Measurements from ENCODE around the gene BBS9.

BBS9 gene

DNA sequence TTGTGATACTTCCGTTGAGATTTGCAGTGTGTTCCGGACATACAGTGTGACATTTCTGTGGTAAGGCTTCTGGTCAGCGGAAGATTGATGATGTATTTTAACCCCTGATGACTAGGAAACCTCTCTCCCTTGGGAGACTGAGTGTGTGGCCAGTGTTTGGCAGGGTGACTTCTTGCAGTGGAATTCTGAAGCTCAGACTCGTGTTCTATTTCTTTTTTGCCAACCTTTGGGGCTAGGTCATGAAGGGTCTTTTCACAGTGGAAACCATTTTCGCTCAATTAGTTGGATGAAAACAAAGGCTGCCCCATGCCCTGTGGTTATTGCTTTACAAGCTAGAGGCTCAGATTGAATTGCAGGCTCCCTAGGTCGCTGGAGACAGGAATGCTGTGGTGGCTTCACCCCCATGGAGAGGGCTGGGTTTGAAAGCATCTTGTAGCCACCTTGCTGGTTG, 288.9 kb downstream of the BBS9 start:
- H4K20me1 ChIP-seq, result no peaks in the 10 kb centered on the region
- peak overlapping the region; percentile 1 to 48 (median 29); a peak in 20 of 22 replicates for H3K4me2 ChIP-seq
- no peak overlapping the region for H3K4me3 ChIP-seq
- H3K27ac ChIP-seq, result no peak overlapping the region
- no peaks in the 10 kb centered on the region for H3K9me3 ChIP-seq (replicated peaks in 1 of 11)
- no peaks in the 10 kb centered on the region for H3K36me3 ChIP-seq
- peaks cover 0 to 11% (median 9%) of the 10 kb centered on the region in 10 experiments; a peak in 17 of 20 replicates for H3K4me1 ChIP-seq
- TF ChIP-seq Cebpa-rat (IDR thresholded peaks at IDR 0.05), result no peak
- no peak overlapping the region for H3K9ac ChIP-seq
- no peaks in the 10 kb centered on the region for H3K27me3 ChIP-seq

DNA sequence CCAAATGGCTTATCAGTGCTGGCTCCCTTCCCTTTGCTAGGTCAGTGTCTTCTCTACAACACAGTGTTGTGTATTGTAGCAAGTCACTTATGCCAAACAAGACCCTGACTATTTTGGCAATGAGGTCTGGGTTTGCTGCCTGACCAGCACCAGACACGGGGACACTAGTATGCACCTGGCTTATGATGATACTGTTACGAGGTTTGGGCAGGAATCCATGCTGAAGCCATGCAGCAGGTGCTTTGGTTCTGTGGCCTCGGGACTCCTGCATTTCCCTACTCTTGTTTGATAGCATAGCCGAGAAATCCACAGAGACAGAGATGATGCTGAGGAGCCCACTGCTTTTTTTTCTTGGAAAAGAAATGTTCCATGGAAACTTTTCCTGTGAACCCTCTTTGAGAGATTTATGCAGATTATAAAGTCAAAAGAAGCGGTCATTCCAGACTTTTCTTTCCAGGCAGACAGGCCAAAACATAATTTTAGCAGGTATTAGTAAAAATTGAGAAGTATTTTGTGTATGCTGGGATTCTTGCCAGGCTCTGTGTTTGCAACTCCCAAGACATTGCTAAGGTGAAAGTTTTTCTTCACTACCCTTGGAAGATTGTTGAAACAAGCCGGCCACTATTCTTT, 291.1 kb downstream of the BBS9 start:
- no peaks in the 10 kb centered on the region for H3K36me3 ChIP-seq
- H3K9me3 ChIP-seq (replicated peaks in 1 of 11), result no peaks in the 10 kb centered on the region
- H3K27me3 ChIP-seq, result no peaks in the 10 kb centered on the region
- H3K4me3 ChIP-seq, result no peak overlapping the region
- no peak for TF ChIP-seq Cebpa-rat (IDR thresholded peaks at IDR 0.05)
- H3K4me1 ChIP-seq, result peaks cover 8 to 11% (median 9%) of the 10 kb centered on the region in 10 experiments
- H3K27ac ChIP-seq, result no peak overlapping the region
- no peak overlapping the region for H3K9ac ChIP-seq
- no peak overlapping the region for H3K4me2 ChIP-seq
- H4K20me1 ChIP-seq, result no peaks in the 10 kb centered on the region

GRCh38 chr7:33421429-33421828, 292.1 kb downstream of the BBS9 start:
- TF ChIP-seq Cebpa-rat (IDR thresholded peaks at IDR 0.05), result no peak
- H3K4me3 ChIP-seq, result no peak overlapping the region
- H3K9ac ChIP-seq, result no peak overlapping the region
- no peaks in the 10 kb centered on the region for H4K20me1 ChIP-seq
- peaks cover 8 to 11% (median 9%) of the 10 kb centered on the region in 10 experiments for H3K4me1 ChIP-seq
- H3K27ac ChIP-seq, result no peak overlapping the region
- H3K9me3 ChIP-seq (replicated peaks in 1 of 11), result no peaks in the 10 kb centered on the region
- no peak overlapping the region for H3K4me2 ChIP-seq
- no peaks in the 10 kb centered on the region for H3K36me3 ChIP-seq
- no peaks in the 10 kb centered on the region for H3K27me3 ChIP-seq

DNA sequence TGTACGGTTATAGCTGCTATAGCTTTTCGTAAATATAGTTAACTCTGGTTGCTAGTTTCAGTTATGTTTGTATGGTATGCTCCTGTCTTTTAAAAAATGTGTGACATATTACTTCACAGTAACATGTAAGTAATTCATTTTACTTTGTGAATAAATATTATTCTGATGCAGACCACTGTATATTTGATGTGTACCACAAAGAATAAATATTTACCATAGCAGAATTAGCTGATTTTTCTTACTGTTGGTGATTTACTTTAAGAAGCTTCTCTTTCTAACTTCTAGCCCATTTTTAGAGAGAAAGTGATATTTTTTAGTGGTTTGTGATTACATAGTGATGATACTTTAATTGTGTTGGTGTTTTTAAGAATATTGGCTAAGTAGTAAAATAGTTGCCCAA, 292.8 kb downstream of the BBS9 start:
- no peak overlapping the region for H3K27ac ChIP-seq
- H3K4me2 ChIP-seq, result no peak overlapping the region
- H3K9ac ChIP-seq, result no peak overlapping the region
- TF ChIP-seq Cebpa-rat (IDR thresholded peaks at IDR 0.05), result no peak
- H3K36me3 ChIP-seq, result no peaks in the 10 kb centered on the region
- H4K20me1 ChIP-seq, result no peaks in the 10 kb centered on the region
- H3K4me3 ChIP-seq, result no peak overlapping the region
- peaks cover 8 to 11% (median 9%) of the 10 kb centered on the region in 10 experiments for H3K4me1 ChIP-seq
- H3K27me3 ChIP-seq, result no peaks in the 10 kb centered on the region
- H3K9me3 ChIP-seq (replicated peaks in 1 of 11), result no peaks in the 10 kb centered on the region

DNA sequence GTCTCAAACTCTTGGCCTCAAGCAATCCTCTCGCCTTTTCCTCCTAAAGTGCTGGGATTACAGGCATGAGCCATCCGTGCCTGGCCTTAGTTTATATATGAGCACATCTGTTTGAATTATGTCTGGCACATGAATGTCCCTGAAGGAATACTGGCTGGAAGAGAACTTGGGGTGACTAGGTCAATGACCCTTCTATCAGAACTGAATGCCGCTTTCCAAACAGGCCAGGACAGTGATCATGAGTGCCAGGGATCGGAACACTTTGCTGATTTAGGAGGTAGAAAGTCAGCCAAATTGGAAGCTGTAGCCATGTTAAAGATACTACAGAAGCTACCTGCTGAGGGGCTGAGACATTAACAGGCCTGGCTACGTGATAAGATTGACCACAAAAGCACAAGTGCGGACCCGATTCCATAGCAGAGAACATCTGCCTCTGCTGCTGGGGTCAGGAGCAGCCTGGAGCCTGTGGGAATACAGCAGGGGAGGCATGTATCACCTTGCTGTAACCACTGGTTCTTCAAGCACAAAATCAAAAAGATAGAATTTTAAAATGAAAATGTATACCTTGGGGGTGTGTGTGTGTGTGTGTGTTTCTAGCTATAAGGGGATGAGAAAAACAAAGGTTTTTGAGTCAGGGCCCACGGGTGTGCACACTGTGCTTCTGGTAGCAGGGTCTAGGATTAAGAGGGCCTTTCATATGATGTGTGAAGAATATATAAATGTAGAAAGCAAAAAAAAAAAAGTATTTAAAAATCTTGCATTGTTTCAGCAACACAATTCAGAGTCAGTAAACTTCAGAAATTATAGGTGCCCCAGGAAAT, 293.7 kb downstream of the BBS9 start:
- no peak overlapping the region for H3K9ac ChIP-seq
- no peaks in the 10 kb centered on the region for H3K27me3 ChIP-seq
- no peaks in the 10 kb centered on the region for H3K9me3 ChIP-seq (replicated peaks in 1 of 11)
- H4K20me1 ChIP-seq, result no peaks in the 10 kb centered on the region
- H3K4me3 ChIP-seq, result no peak overlapping the region
- peaks cover 5 to 11% (median 6%) of the 10 kb centered on the region in 10 experiments for H3K4me1 ChIP-seq
- no peak for TF ChIP-seq Cebpa-rat (IDR thresholded peaks at IDR 0.05)
- no peak overlapping the region for H3K27ac ChIP-seq
- no peaks in the 10 kb centered on the region for H3K36me3 ChIP-seq
- H3K4me2 ChIP-seq, result no peak overlapping the region

- Histone ChIP-seq H3K9ac (no peak overlapping the region), H3K36me3 (no peaks in the 10 kb centered on the region), H3K4me2 (no peak overlapping the region)
These were observed 294.3 kb downstream of the BBS9 start for GRCh38 chr7:33423646-33424020.

DNA sequence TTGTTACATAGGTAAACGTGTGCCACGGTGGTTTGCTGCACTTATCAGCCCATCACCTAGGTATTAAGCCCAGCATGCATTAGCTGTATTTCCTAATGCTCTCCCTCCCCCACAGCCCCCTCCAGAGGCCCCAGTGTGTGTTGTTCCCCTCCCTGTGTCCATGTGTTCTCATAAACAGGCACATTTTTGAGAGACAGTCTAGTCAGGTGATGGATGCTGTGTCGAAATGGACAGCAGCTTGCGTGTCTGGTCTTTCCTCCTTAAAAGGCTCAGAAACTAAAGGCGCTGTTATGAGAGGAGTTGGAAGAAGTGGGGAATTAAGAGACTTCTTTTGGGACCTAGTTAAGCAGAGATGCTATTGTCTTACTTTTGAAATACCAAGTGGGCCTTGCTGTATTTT, 296.0 kb downstream of the BBS9 start:
- TF ChIP-seq Cebpa-rat (IDR thresholded peaks at IDR 0.05), result no peak
- Histone ChIP-seq H4K20me1 (no peaks in the 10 kb centered on the region), H3K36me3 (no peaks in the 10 kb centered on the region), H3K27ac (no peak overlapping the region), H3K4me3 (no peak overlapping the region), H3K4me2 (peak overlapping the region in 1 of 11 experiments; percentile 42; a peak in 1 of 22 replicates), H3K9ac (no peak overlapping the region), H3K4me1 (peaks cover 0 to 11% (median 0%) of the 10 kb centered on the region in 10 experiments; a peak in 3 of 20 replicates), H3K9me3 (replicated peaks in 1 of 11) (no peaks in the 10 kb centered on the region), H3K27me3 (no peaks in the 10 kb centered on the region)

More at GRCh38 chr7:33423646-33424020, 294.3 kb downstream of the BBS9 start:
- H3K27me3 ChIP-seq, result no peaks in the 10 kb centered on the region
- no peak overlapping the region for H3K4me3 ChIP-seq
- no peak for TF ChIP-seq Cebpa-rat (IDR thresholded peaks at IDR 0.05)
- H4K20me1 ChIP-seq, result no peaks in the 10 kb centered on the region
- peaks cover 0 to 11% (median under 1%) of the 10 kb centered on the region in 10 experiments; a peak in 8 of 20 replicates for H3K4me1 ChIP-seq
- H3K9me3 ChIP-seq (replicated peaks in 1 of 11), result no peaks in the 10 kb centered on the region
- no peak overlapping the region for H3K27ac ChIP-seq

DNA sequence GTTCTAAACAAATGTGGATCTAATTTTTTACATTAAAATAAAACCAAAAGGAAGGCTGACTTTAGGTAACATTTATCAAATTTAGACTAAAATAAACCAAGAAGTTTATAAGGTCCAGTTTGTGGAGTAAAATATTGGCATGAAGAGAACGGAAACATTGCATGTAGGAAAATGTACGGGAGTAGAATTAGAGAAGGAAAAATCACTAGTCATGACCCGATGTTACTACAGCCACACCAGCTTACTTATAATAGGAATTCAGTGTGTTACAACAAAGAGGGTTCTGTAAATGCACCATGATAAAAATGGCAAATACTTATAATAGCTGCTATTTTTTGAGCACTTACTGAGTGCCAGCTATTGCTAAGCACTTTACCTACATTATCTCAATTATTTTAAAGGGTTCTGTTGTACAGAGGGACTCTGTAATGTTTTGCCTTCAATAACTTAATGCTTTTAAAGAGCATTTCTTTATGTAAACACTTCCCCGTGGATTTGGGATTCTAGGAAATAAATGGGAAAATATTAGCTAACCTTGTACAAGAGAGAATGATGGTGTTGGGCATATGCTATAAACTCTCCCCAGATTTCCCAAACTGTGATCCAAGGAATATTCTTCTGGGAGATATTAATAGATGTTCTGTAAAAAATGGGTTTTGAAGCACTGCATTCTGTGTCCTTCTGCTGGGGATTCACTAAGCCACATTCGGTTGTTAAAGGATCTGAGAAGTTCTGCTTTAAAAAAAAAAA, 296.7 kb downstream of the BBS9 start:
- Histone ChIP-seq H3K4me2 (no peak overlapping the region), H3K9me3 (replicated peaks in 1 of 11) (no peaks in the 10 kb centered on the region), H3K4me1 (peaks cover 0 to 11% (median 0%) of the 10 kb centered on the region in 10 experiments; a peak in 3 of 20 replicates), H3K27me3 (no peaks in the 10 kb centered on the region), H3K27ac (no peak overlapping the region), H3K9ac (no peak overlapping the region), H3K4me3 (no peak overlapping the region), H4K20me1 (no peaks in the 10 kb centered on the region), H3K36me3 (no peaks in the 10 kb centered on the region)
- no peak for TF ChIP-seq Cebpa-rat (IDR thresholded peaks at IDR 0.05)

- no peak for TF ChIP-seq Cebpa-rat (IDR thresholded peaks at IDR 0.05)
- Histone ChIP-seq H3K27ac (no peak overlapping the region), H4K20me1 (no peaks in the 10 kb centered on the region), H3K9ac (no peak overlapping the region), H3K27me3 (no peaks in the 10 kb centered on the region), H3K9me3 (replicated peaks in 1 of 11) (no peaks in the 10 kb centered on the region), H3K4me1 (peaks cover 0 to 11% (median 0%) of the 10 kb centered on the region in 10 experiments; a peak in 3 of 20 replicates), H3K36me3 (no peaks in the 10 kb centered on the region), H3K4me3 (no peak overlapping the region), H3K4me2 (no peak overlapping the region)
These were observed 299.1 kb downstream of the BBS9 start for GRCh38 chr7:33428415-33428814.

Measured in BLaER1 treated with 17β-estradiol and CSF1 and Interleukin-3, amounts not matched to agents 10 nM and 100 nM (cell line).